AG09309 (cell line): ENCODE measurements around the gene DCTN1.

ENCODE experiments used
- DNase-seq: peaks from one replicate; pipeline ENCODE4 v3.0.0-alpha.2; 2010; ENCODE audit warnings: low read depth
- H3K4me3 ChIP-seq: 2 replicates; pipeline ENCODE4 v1.5.1; 2011; ENCODE audit warnings: mild to moderate bottlenecking, low read depth, low read length, moderate library complexity; ENCODE audit not compliant: control insufficient read depth
- TF ChIP-seq, protein P1 (sequence below): IDR thresholded peaks from 2 replicates; pipeline ENCODE4 v1.5.1; 2011; ENCODE audit warnings: mild to moderate bottlenecking, low read depth, low read length, inconsistent platforms; ENCODE audit not compliant: insufficient read depth, control insufficient read depth; ENCODE audit errors: missing control alignments

Gene DCTN1

DNA sequence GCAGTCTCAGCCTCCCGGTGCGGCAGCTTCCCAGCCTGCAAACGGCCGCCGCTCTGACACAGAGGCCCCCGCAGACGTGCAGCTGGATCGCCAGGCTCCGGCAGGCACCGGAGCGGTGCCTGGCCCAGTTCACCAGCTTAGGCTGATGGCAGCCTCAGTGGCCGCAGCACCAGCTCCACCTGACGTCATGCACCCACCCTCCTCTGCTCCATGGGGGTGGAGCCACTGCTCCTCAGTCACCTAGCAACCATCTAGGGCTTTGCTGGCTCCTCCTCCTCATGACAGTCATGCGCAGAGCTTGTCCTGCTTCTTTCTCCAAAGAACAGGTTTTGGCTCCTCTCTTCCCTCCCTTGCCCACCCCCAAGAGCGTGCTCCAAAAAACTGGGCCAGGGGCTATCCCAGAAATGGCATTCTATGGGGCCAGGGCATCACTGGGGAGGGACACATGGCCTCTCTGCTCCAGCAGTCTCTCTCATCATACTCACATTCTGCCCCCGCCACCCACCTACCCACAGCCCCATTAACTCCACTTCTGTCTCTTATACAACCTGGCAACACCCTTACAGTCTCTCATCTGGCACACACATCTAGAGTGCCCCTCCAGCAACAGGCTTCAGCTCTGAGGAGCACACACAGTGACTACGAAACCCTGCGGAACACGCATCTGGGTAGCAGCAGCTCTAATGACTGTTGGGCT, 5.5 kb downstream of the DCTN1 start:
- H3K4me3 ChIP-seq = no peak overlapping the region
- TF ChIP-seq, protein P1, sequence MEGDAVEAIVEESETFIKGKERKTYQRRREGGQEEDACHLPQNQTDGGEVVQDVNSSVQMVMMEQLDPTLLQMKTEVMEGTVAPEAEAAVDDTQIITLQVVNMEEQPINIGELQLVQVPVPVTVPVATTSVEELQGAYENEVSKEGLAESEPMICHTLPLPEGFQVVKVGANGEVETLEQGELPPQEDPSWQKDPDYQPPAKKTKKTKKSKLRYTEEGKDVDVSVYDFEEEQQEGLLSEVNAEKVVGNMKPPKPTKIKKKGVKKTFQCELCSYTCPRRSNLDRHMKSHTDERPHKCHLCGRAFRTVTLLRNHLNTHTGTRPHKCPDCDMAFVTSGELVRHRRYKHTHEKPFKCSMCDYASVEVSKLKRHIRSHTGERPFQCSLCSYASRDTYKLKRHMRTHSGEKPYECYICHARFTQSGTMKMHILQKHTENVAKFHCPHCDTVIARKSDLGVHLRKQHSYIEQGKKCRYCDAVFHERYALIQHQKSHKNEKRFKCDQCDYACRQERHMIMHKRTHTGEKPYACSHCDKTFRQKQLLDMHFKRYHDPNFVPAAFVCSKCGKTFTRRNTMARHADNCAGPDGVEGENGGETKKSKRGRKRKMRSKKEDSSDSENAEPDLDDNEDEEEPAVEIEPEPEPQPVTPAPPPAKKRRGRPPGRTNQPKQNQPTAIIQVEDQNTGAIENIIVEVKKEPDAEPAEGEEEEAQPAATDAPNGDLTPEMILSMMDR = no peak

DNA sequence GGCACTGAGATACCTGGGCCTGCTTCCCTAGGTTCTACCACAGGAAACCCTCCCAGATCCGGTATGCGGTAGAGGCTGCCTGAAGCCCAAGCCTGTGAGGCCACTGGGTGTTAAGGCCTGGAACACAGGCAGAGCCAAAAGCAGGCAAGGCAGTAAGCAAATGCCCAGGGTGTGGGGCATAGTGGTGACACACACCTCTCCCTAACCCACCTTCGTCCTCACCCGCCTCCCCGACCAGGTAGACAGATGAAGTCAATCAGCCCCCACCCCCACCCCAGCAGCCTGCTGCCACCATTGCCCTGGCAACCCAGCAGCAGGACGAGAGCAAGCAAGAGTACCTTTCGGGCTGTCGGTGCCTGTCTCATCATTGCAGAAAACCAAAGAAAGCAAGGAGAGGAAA, 6.1 kb downstream of the DCTN1 start:
- TF ChIP-seq, protein P1 = no peak
- no peak overlapping the region for H3K4me3 ChIP-seq
- no peak for DNase-seq

More for the DNA sequence above, 5.5 kb downstream of the DCTN1 start:
- DNase-seq = no peak

DNA sequence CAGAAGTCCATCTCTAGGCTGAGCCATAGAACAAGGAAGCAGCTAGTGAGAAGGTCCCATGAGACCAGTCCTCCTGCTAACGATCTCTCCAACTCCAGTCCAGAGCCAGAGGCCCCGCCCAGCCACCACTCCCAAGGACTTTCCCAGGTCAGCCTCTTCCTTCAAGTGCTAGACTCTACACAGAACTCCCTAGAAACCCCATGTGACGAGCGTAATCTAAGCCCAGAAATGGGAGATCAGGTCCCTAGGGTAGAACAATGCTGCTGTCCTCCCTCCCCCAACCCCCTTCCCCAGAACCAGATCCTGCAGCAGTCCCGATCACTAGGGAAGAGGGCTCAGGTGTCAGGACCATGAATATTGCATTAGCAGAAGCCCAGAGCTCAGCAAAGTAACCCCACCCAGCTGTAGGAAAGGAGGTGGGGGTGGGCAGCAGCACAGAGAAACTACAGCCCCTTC, 6.9 kb downstream of the DCTN1 start:
- TF ChIP-seq, protein P1 = no peak
- no peak for DNase-seq
- no peak overlapping the region for H3K4me3 ChIP-seq

DNA sequence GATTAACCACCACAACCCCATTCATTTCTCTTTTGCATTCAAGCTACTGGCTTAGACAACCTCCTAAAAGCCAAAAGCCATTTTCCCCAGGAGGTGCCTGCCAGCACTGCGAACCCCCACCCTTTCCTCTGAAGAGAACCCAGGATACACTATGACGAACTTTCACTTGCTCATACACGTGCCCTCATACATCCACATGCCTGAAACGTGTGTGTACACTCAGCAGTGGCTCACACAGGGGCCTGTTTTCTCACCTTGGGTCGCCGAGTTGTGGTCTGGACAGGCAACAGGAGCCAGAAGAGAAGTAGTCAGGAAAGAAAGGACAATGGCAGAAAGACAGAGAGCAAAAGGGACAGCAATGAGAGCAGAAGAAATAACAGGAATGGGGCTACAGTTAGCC, 7.4 kb downstream of the DCTN1 start:
- TF ChIP-seq, protein P1 = no peak
- no peak for DNase-seq
- H3K4me3 ChIP-seq = no peak overlapping the region

DNA sequence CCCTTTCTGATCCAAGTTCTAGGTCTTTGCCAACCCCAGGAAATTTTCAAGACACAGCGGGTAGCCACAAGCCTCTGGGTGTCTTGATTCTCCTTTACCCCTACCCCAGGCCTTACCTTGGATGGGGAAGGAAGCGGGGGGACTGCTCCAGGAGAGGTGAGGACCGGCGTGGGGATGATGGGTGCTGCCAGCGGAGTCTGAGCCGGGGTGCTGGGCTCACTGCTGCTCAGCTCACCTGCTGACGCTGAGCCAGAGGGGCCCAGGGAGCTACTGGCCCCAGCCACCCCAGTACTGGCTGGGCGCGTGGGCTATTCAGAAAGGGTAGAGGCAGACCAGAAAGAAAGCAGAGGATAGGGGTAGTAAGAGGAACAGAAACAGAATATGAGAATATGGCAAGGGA, 8.7 kb downstream of the DCTN1 start:
- H3K4me3 ChIP-seq = no peak overlapping the region
- DNase-seq = no peak
- TF ChIP-seq, protein P1 = no peak

DNA sequence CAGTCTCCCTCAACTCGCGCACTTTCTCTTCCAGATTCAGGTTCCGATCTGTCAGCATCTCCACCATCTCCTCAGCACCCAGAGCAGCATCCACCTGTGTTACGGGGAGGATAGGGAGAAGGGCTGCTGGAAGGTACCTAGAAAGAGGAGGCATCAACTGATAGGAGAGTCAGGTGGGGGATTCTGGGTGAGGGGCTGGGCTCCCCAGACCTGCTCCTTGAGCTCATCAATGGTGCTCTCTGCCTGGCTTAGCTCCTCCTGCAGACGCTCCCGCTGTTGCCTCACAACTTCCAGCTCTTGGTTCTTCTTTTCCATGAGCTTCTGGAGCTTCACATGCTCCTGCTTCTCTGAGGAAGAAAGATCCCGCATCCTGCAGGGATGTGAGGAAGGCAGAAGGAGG, 10.1 kb downstream of the DCTN1 start:
- no peak for DNase-seq
- H3K4me3 ChIP-seq = no peak overlapping the region

More for the DNA sequence above, 10.1 kb downstream of the DCTN1 start:
- TF ChIP-seq, protein P1 = no peak
